ENCODE data around the gene FHOD3.

DNA sequence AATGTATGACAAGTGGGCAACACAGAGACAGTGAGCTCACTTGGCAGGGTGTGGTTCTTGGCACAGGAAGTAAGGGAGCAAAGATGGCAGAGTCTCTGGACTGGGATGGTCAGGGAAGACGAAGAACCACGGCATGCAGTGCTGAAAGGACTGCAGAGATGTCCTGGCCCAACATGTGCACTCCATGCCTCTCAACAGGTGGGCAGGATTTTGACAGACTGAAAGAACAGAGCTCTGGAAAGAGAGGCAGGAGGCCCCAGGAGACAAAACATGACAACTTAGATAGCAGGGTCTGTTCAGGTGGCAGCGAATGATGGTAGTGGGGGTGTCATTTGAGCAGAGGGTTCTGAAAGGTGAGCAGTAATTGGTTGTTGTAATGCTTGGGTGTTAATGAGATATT lies 180.3 kb downstream of the FHOD3 start:
- TF ChIP-seq, protein P1, sequence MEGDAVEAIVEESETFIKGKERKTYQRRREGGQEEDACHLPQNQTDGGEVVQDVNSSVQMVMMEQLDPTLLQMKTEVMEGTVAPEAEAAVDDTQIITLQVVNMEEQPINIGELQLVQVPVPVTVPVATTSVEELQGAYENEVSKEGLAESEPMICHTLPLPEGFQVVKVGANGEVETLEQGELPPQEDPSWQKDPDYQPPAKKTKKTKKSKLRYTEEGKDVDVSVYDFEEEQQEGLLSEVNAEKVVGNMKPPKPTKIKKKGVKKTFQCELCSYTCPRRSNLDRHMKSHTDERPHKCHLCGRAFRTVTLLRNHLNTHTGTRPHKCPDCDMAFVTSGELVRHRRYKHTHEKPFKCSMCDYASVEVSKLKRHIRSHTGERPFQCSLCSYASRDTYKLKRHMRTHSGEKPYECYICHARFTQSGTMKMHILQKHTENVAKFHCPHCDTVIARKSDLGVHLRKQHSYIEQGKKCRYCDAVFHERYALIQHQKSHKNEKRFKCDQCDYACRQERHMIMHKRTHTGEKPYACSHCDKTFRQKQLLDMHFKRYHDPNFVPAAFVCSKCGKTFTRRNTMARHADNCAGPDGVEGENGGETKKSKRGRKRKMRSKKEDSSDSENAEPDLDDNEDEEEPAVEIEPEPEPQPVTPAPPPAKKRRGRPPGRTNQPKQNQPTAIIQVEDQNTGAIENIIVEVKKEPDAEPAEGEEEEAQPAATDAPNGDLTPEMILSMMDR (conservative IDR thresholded peaks at IDR 0.05; ENCODE audit: low read length): no peak
- TF ChIP-seq EZH2phosphoT487 (IDR thresholded peaks at IDR 0.05; ENCODE audit: borderline replicate concordance): no peak
